ENCODE results near the gene SERINC5. TPM values are rescaled to one million over a fixed set of nuclear protein-coding genes. Genes with fewer than 3 reads are reported as not detected.
"Not testable (repeated sequence)": the region's sequence is repeated elsewhere in the genome, so short reads cannot be mapped to it uniquely, and the experiment has no call there.

SERINC5 gene
- total and polyA plus RNA-seq, 2 of the 4 experiments (the other 2 are of a cell fraction) = 5.0 to 8.1 TPM

DNA sequence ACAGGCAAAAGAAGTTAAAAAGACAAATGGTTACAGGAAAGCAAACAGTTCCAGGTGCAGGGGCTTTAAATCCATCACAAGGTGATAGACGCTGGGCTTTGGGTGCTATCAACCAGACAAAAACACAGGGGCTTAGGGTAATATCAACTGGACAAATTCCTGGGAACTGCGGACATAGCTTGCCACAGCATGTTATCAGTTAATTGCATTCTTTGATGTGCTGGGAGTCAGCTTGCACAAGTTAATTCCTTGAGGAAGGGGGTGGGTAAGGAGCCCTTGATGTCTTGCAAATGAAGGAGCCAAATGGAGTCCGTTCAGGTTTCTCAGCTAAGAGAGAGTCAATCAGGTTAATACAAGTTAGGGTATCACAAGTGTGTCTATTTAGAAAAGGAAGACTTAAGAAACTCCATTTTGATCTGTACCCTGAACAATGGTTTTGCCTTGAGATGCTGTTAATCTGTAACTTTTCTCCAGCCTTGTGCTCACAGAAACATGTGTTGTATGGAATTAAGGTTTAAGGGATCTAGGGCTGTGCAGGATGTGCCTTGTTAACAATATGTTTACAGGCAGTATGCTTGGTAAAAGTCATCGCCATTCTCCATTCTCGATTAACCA, 144.4 kb downstream of the SERINC5 start:
- H3K4me3 ChIP-seq (ENCODE audit: insufficient read depth, low read depth, low read length); in situ Hi-C loops (cut with MboI; ENCODE audit: low sequenced_read_pairs); H2AK9ac ChIP-seq (replicated peaks; ENCODE audit: low read depth, low read length, poor library complexity); H2AFZ ChIP-seq (replicated peaks; ENCODE audit: low read length, poor library complexity); H2AK5ac ChIP-seq (ENCODE audit: low read depth, low read length); H4K91ac ChIP-seq (ENCODE audit: insufficient read depth, low read depth, low read length); POLR2A ChIA-PET (ENCODE audit: unreplicated experiment); BruUV-seq (replicated peaks); H3K36me3 ChIP-seq (ENCODE audit: control insufficient read depth, insufficient read depth, low read length); H2BK20ac ChIP-seq (ENCODE audit: low read depth, low read length); intact Hi-C loops (cut with micrococcal nuclease); H3K9ac ChIP-seq (ENCODE audit: low read depth, low read length); H3K9me1 ChIP-seq (ENCODE audit: insufficient read depth, low read length); H3K14ac ChIP-seq (replicated peaks; ENCODE audit: low read depth, low read length); H4K8ac ChIP-seq (ENCODE audit: low read depth in 2 of 2, low read length in 2 of 2); H3K56ac ChIP-seq (ENCODE audit: extremely low read depth, insufficient read depth, low read length); H3K27me3 ChIP-seq (ENCODE audit: control insufficient read depth, insufficient read depth, low read length); H3K4me1 ChIP-seq (ENCODE audit: control insufficient read depth, insufficient read depth, low read length); H4K20me1 ChIP-seq (ENCODE audit: insufficient read depth, low read length); H2BK120ac ChIP-seq (ENCODE audit: low read depth, low read length); H3K27ac ChIP-seq (ENCODE audit: insufficient read depth, low read length); dilution Hi-C loops (cut with HindIII; ENCODE audit: low sequenced_read_pairs, unreplicated experiment); H3K9me3 ChIP-seq (ENCODE audit: control insufficient read depth, insufficient read depth, low read length); H4K5ac ChIP-seq (ENCODE audit: low read depth, low read length); H2BK15ac ChIP-seq (ENCODE audit: low read depth, low read length); CTCF ChIA-PET; H3K4me2 ChIP-seq (ENCODE audit: low read depth, low read length); H3K79me1 ChIP-seq (ENCODE audit: low read depth in 1 of 2, low read length in 2 of 2); H3K4ac ChIP-seq (ENCODE audit: low read depth, low read length); DNase-seq; ATAC-seq (ENCODE audit: low read depth); H3K18ac ChIP-seq (ENCODE audit: low read depth, low read length); H3K23ac ChIP-seq (ENCODE audit: low read depth, low read length); H2BK5ac ChIP-seq (ENCODE audit: low read depth, low read length, poor library complexity, severe bottlenecking): not testable (repeated sequence)
- 13% methylated on average over 2 of the region's 5 CpGs; no CpG with 5 or more reads in 1 of the 2 experiments for WGBS, 2 experiments (ENCODE audit: extremely low coverage in 2 of 2, insufficient read length in 1 of 2)
